Measurements from ENCODE around the gene STK32B. TPM values are rescaled to one million over a fixed set of nuclear protein-coding genes. Genes with fewer than 3 reads are reported as not detected.

The STK32B gene
- total and polyA plus RNA-seq, 2 of the 4 experiments (the other 2 are of a cell fraction): 5.5 to 6.3 TPM

DNA sequence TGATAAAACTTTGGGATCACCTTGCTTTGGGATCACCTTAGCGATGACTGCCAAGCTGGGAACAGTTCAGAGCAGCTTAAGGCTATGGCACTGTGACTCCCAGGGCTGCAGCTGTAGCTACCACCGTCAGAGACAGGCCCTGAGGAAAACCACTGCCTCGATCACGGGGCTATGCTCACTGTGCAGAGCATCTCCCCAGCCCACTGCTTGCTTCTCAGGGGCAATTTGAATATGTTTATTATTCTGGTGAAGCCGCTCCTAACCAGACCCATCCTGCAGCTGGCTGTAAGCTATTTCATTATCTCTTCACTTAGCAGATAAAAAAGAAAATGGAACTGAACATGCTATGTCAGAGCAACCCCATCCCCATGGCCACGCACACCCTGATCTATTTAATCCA is 328.6 kb downstream of the STK32B start:
- peaks cover 29% of the 10 kb centered on the region for H3K4me1 ChIP-seq (ENCODE audit: control insufficient read depth, insufficient read depth, low read length)
- H4K5ac ChIP-seq (ENCODE audit: low read depth, low read length): no peak overlapping the region
- dilution Hi-C loops (cut with HindIII; ENCODE audit: low sequenced_read_pairs, unreplicated experiment): no loop called here
- no peaks in the 10 kb centered on the region for H3K27me3 ChIP-seq (ENCODE audit: control insufficient read depth, insufficient read depth, low read length)
- no peak overlapping the region for H2BK5ac ChIP-seq (ENCODE audit: low read depth, low read length, poor library complexity, severe bottlenecking)
- H3K14ac ChIP-seq (replicated peaks; ENCODE audit: low read depth, low read length): no peak overlapping the region; the same call in 1 of the 2 replicates
- ChIA-PET POLR2A (ENCODE audit: unreplicated experiment) (no interaction called here), CTCF (no interaction called here)
- intact Hi-C loops (cut with micrococcal nuclease): loop anchor here (5.0 to 10.0 kb wide), 3 partner anchors 328 to 445 kb away; partner anchors contain the start of gene STK32B
- 100% methylated on average over 1 of the region's 6 CpGs; no CpG with 5 or more reads in 1 of the 2 experiments for WGBS, 2 experiments (ENCODE audit: extremely low coverage in 2 of 2, insufficient read length in 1 of 2)
- no peak; the same call in 1 of the 2 replicates for ATAC-seq (ENCODE audit: low read depth)
- H2BK15ac ChIP-seq (ENCODE audit: low read depth, low read length): peak overlapping the region; percentile 78; the same call in 2 of the 3 replicates
- H2AK9ac ChIP-seq (replicated peaks; ENCODE audit: low read depth, low read length, poor library complexity): no peak overlapping the region
- H3K4me2 ChIP-seq (ENCODE audit: low read depth, low read length): no peak overlapping the region
- peaks cover 27% of the 10 kb centered on the region for H3K9me1 ChIP-seq (ENCODE audit: insufficient read depth, low read length)
- peak overlapping the region; percentile 88 for H2AK5ac ChIP-seq (ENCODE audit: low read depth, low read length)
- peak overlapping the region; percentile 97 for H2BK20ac ChIP-seq (ENCODE audit: low read depth, low read length)
- no TSS peak for BruUV-seq (replicated peaks)
- no peak overlapping the region for H3K27ac ChIP-seq (ENCODE audit: insufficient read depth, low read length)
- H3K4ac ChIP-seq (ENCODE audit: low read depth, low read length): peak overlapping the region; percentile 97
- peaks cover 0 to 26% of the 10 kb centered on the region in 2 experiments; a peak in 2 of 4 replicates for H3K79me1 ChIP-seq (ENCODE audit: low read depth in 1 of 2, low read length in 2 of 2)
- H2AFZ ChIP-seq (replicated peaks; ENCODE audit: low read length, poor library complexity): peak overlapping the region; percentile 19
- DNase-seq: peak; percentile 32
- H4K91ac ChIP-seq (ENCODE audit: insufficient read depth, low read depth, low read length): peak overlapping the region; percentile 95
- peak overlapping the region in 1 of 2 experiments; percentile 11; a peak in 1 of 4 replicates for H4K8ac ChIP-seq (ENCODE audit: low read depth in 2 of 2, low read length in 2 of 2)
- H3K36me3 ChIP-seq (ENCODE audit: control insufficient read depth, insufficient read depth, low read length): no peaks in the 10 kb centered on the region
- H3K56ac ChIP-seq (ENCODE audit: extremely low read depth, insufficient read depth, low read length): no peak overlapping the region
- H3K23ac ChIP-seq (ENCODE audit: low read depth, low read length): peak overlapping the region; percentile 47; the same call in 1 of the 2 replicates
- H2BK120ac ChIP-seq (ENCODE audit: low read depth, low read length): peak overlapping the region; percentile 95
- no peak overlapping the region for H3K4me3 ChIP-seq (ENCODE audit: insufficient read depth, low read depth, low read length)
- 0 out of 2 replicates have a peak, but pooled peaks cover 3% of the 10 kb centered on the region for H3K9me3 ChIP-seq (ENCODE audit: control insufficient read depth, insufficient read depth, low read length)
- H3K18ac ChIP-seq (ENCODE audit: low read depth, low read length): no peak overlapping the region
- H4K20me1 ChIP-seq (ENCODE audit: insufficient read depth, low read length): no peaks in the 10 kb centered on the region
- in situ Hi-C loops (cut with MboI; ENCODE audit: low sequenced_read_pairs): no loop called here
- TF ChIP-seq RCOR1 (IDR thresholded peaks at IDR 0.05; ENCODE audit: insufficient replicate concordance, low read length): no peak
- TF ChIP-seq SMC3 (IDR thresholded peaks at IDR 0.05; ENCODE audit: low read depth, low read length): no peak
- TF ChIP-seq, protein P1, sequence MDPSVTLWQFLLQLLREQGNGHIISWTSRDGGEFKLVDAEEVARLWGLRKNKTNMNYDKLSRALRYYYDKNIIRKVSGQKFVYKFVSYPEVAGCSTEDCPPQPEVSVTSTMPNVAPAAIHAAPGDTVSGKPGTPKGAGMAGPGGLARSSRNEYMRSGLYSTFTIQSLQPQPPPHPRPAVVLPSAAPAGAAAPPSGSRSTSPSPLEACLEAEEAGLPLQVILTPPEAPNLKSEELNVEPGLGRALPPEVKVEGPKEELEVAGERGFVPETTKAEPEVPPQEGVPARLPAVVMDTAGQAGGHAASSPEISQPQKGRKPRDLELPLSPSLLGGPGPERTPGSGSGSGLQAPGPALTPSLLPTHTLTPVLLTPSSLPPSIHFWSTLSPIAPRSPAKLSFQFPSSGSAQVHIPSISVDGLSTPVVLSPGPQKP (IDR thresholded peaks at IDR 0.05; ENCODE audit: borderline replicate concordance, low read depth, low read length): no peak
- H3K9ac ChIP-seq (ENCODE audit: low read depth, low read length): no peak overlapping the region
